HEK293 (cell line): ENCODE results near the gene PPP6R3.
"Not testable (repeated sequence)": the region's sequence is repeated elsewhere in the genome, so short reads cannot be mapped to it uniquely, and the experiment has no call there.

Experiments used
- CTCF ChIA-PET: fragments of 350-600 bp; formaldehyde crosslinking; extraction: SDS; loops from one replicate; lab custom pipeline; 2021; ENCODE audit warnings: antibody characterized with exemption; lab: Yijun Ruan, JAX
- POLR2A ChIA-PET: fragments of 300-600 bp; formaldehyde crosslinking; extraction: SDS; loops from one replicate; lab custom pipeline; 2020; ENCODE audit warnings: antibody characterized with exemption, inconsistent platforms; lab: Yijun Ruan, JAX
- H3K27ac ChIP-seq: fragments of 200-500 bp; sonication (Bioruptor generic); 2 replicates; pipeline ENCODE4 v1.5.1; 2014; ENCODE audit warnings: low read depth, low read length, control low read depth, inconsistent platforms; ENCODE audit errors: extremely low read depth
- H3K36me3 ChIP-seq, 2 experiments: fragments of 200-500 bp in 1 of 2; sonication (Bioruptor generic) in 1 of 2; 1 replicate in 1 of 2; 2 replicates in 1 of 2; pipeline ENCODE4 v1.5.1; 2014 to 2017; ENCODE audit warnings: inconsistent platforms in 2 of 2, low read length in 2 of 2; ENCODE audit not compliant: control insufficient read depth in 2 of 2, insufficient read depth in 1 of 2
- H3K4me1 ChIP-seq: fragments of 200-500 bp; sonication (Bioruptor generic); 2 replicates; pipeline ENCODE4 v1.5.1; 2014; ENCODE audit warnings: mild to moderate bottlenecking, low read length, inconsistent platforms; ENCODE audit not compliant: control insufficient read depth, insufficient read depth
- H3K4me3 ChIP-seq: 2 replicates; pipeline ENCODE4 v1.5.1; 2011; ENCODE audit warnings: low read depth, mild to moderate bottlenecking, control low read depth, low read length, moderate library complexity
- H3K9me3 ChIP-seq: fragments of 200-500 bp; sonication (Bioruptor generic); 2 replicates; pipeline ENCODE4 v1.5.1; 2014; ENCODE audit warnings: low read depth, low read length, inconsistent platforms; ENCODE audit not compliant: control insufficient read depth, insufficient read depth
- EGR2 ChIP-seq: fragments of 450-650 bp; formaldehyde crosslinking; IDR thresholded peaks from 2 replicates; pipeline ENCODE4 v1.5.1; 2016; ENCODE audit warnings: low read depth, missing biosample characterization, missing genetic modification characterization
- GLIS2 ChIP-seq: fragments of 450-650 bp; formaldehyde crosslinking; IDR thresholded peaks from 2 replicates; pipeline ENCODE4 v1.5.1; 2016; ENCODE audit warnings: missing biosample characterization, missing genetic modification characterization
- HOXC10 ChIP-seq: sonication (generic); formaldehyde crosslinking; IDR thresholded peaks from 2 replicates; pipeline ENCODE4 v1.8.1; 2023; ENCODE audit warnings: mild to moderate bottlenecking, missing genetic modification reagents
- KLF8 ChIP-seq: fragments of 450-650 bp; formaldehyde crosslinking; IDR thresholded peaks from 2 replicates; pipeline ENCODE4 v1.5.1; 2016; ENCODE audit warnings: missing biosample characterization, missing genetic modification characterization
- MYNN ChIP-seq: fragments of 450-650 bp; formaldehyde crosslinking; IDR thresholded peaks from 2 replicates; pipeline ENCODE4 v1.5.1; 2016; ENCODE audit warnings: missing biosample characterization, missing genetic modification characterization, borderline replicate concordance
- ZFHX2 ChIP-seq: fragments of 450-650 bp; formaldehyde crosslinking; conservative IDR thresholded peaks from 2 replicates; pipeline ENCODE4 v1.5.1; 2016; ENCODE audit warnings: missing biosample characterization, missing genetic modification characterization
- ZNF10 ChIP-seq: fragments of 450-650 bp; formaldehyde crosslinking; IDR thresholded peaks from 2 replicates; pipeline ENCODE4 v1.5.1; 2017; ENCODE audit warnings: missing biosample characterization, missing genetic modification characterization
- ZNF112 ChIP-seq: fragments of 450-650 bp; formaldehyde crosslinking; IDR thresholded peaks from 2 replicates; pipeline ENCODE4 v1.5.0; 2017; ENCODE audit warnings: missing biosample characterization, missing genetic modification characterization
- ZNF140 ChIP-seq: fragments of 450-650 bp; formaldehyde crosslinking; IDR thresholded peaks from 2 replicates; pipeline ENCODE4 v1.5.1; 2016; ENCODE audit warnings: missing biosample characterization, missing genetic modification characterization
- ZNF169 ChIP-seq: fragments of 450-650 bp; formaldehyde crosslinking; IDR thresholded peaks from 2 replicates; pipeline ENCODE4 v1.5.1; 2016; ENCODE audit warnings: missing biosample characterization, missing genetic modification characterization
- ZNF184 ChIP-seq: fragments of 450-650 bp; IDR thresholded peaks from 2 replicates; pipeline ENCODE4 v1.5.1; 2018; ENCODE audit warnings: missing biosample characterization, mild to moderate bottlenecking, missing genetic modification characterization
- ZNF37A ChIP-seq: fragments of 450-650 bp; IDR thresholded peaks from 2 replicates; pipeline ENCODE4 v1.5.1; 2018; ENCODE audit warnings: missing biosample characterization, missing genetic modification characterization
- ZNF473 ChIP-seq: fragments of 450-650 bp; formaldehyde crosslinking; IDR thresholded peaks from 2 replicates; pipeline ENCODE4 v1.5.1; 2017; ENCODE audit warnings: missing biosample characterization, missing genetic modification characterization
- ZSCAN30 ChIP-seq: fragments of 450-650 bp; IDR thresholded peaks from 2 replicates; pipeline ENCODE4 v1.5.1; 2018; ENCODE audit warnings: missing biosample characterization, mild to moderate bottlenecking, missing genetic modification characterization, moderate library complexity
- TF ChIP-seq, protein P1 (sequence below): fragments of 450-650 bp; formaldehyde crosslinking; IDR thresholded peaks from 2 replicates; pipeline ENCODE4 v1.5.1; 2016; ENCODE audit warnings: missing biosample characterization, missing genetic modification characterization
- TF ChIP-seq, protein P2 (sequence below): fragments of 450-650 bp; formaldehyde crosslinking; IDR thresholded peaks from 2 replicates; pipeline ENCODE4 v1.5.1; 2017; ENCODE audit warnings: missing biosample characterization, missing genetic modification characterization

Gene PPP6R3

DNA sequence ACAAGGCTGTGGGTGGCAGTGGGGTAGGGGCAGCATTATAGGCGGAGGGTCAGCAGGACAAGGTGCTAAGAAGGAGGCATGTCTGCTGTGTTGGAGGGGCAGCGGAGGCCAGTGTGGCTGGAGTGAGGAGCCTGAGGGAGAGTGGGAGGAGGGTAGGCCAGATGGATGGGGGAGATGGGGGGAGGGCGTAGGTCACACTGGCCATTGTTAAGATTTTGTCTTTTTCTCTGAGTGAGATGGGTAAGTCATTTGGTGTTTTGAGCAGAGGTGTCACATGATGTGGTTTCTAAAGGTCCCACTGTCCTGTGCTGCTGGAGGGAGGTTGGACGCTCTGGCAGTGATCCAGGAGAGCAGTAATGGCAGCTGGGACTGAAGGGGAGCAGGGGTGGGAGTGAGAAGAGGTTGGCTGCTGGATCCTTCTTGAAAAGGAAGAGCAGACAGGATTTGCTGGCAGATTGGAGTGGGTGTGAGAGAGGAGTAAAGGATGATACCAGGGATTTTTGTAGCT is 9.8 kb downstream of the PPP6R3 start:
- H3K27ac ChIP-seq: no peak overlapping the region
- POLR2A ChIA-PET: no interaction called here
- no peaks in the 10 kb centered on the region for H3K9me3 ChIP-seq
- H3K36me3 ChIP-seq: peaks cover 0 to 22% of the 10 kb centered on the region in 2 experiments; a peak in 2 of 3 replicates
- H3K4me3 ChIP-seq: no peak overlapping the region
- CTCF ChIA-PET: no interaction called here
- TF ChIP-seq ZFHX2 (tag by site-specific recombination) (peak; percentile 70), EGR2 (tag by site-specific recombination) (peak; percentile 79)
- TF ChIP-seq, protein P1, sequence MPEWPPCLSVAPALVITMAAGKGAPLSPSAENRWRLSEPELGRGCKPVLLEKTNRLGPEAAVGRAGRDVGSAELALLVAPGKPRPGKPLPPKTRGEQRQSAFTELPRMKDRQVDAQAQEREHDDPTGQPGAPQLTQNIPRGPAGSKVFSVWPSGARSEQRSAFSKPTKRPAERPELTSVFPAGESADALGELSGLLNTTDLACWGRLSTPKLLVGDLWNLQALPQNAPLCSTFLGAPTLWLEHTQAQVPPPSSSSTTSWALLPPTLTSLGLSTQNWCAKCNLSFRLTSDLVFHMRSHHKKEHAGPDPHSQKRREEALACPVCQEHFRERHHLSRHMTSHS (tag by site-specific recombination): no peak
- H3K4me1 ChIP-seq: peaks cover 15% of the 10 kb centered on the region; the same call in 1 of the 2 replicates

DNA sequence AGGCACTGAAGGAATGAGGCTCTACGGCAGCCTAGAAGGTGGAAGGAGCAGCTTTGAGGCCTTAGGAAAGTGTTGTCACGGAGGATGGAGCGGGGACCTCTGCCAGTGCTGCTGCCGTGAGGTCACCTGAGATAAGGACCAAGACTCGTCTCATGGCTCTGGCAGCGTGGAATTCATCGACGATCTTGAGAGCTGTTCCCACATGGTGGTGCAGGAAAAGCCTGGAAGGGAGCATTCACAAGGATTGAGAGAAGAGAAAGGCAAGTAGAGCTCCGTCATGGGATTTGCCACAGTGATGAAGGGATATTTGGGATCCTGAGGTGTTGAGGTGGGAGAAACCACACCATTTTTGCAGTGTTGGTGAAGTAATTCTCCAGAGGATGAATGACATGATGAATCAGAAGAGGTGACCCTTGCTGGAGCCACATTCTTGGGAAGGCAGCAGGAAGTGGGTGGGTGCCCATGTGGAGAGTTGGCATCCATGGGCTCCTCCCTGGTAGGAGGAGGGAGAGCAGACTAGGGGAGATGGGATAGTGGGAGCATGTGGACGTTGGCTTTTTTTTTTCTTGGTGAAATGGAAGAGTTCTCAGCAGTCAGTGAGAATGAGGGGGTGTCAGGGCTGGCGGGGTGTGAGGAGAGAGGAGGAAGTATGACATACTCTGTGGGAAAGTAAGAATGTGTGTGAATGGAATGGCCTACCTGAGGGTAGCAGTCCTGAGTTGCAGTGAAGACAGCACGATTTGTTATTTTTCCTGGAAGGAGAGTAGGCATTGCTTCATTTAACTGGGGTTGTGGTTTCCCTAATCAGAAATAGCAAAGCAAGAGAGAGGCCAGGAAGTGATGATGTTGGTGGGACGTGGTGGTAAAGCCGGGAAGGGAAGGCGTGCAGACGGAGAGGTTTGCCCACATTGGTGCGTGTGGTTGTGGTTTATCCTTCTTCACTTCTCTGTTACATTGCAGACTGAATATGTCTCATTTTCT is 11.1 kb downstream of the PPP6R3 start:
- POLR2A ChIA-PET: no interaction called here
- no peaks in the 10 kb centered on the region for H3K9me3 ChIP-seq
- TF ChIP-seq ZSCAN30 (tag by site-specific recombination) (no peak), ZNF184 (tag by site-specific recombination) (no peak), ZNF473 (no peak), ZNF112 (tag by site-specific recombination) (no peak), GLIS2 (tag by site-specific recombination) (no peak), EGR2 (tag by site-specific recombination) (peak; percentile 46), HOXC10 (CRISPR knock-in tag) (no peak)
- no peak overlapping the region for H3K27ac ChIP-seq
- peaks cover 0 to 18% of the 10 kb centered on the region in 2 experiments; a peak in 2 of 3 replicates for H3K36me3 ChIP-seq
- CTCF ChIA-PET: no interaction called here
- H3K4me1 ChIP-seq: peaks cover 15% of the 10 kb centered on the region; the same call in 1 of the 2 replicates
- H3K4me3 ChIP-seq: no peak overlapping the region

DNA sequence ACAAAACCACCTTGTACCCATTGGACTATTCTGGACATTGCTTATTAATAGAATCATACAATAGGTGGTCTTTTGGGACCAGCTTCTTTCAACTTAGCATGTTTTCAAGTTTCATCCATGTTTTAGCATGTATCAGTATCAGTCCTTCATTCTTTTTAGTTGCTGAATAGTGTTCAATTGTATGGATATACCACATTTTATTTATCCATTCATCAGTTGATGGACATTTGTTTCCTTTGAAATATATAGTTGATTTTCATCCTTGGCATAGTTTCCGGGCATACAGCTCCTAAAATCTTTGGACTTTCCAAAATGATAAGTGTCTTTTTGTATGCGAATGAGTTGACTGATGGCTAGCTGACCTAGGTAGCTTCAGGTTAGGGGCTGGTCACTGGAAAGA is 12.2 kb downstream of the PPP6R3 start:
- Histone ChIP-seq H3K4me3 (no peak overlapping the region), H3K27ac (no peak overlapping the region), H3K4me1 (peaks cover 15% of the 10 kb centered on the region; the same call in 1 of the 2 replicates), H3K9me3 (no peaks in the 10 kb centered on the region), H3K36me3 (peaks cover 0 to 21% of the 10 kb centered on the region in 2 experiments; a peak in 2 of 3 replicates)
- no peak for TF ChIP-seq ZNF37A (tag by site-specific recombination)
- peak; percentile 80; the same call in 1 of the 2 replicates for TF ChIP-seq ZNF10 (tag by site-specific recombination)
- ChIA-PET CTCF (interaction anchor here (0.7 kb wide), 1 partner anchor 194 kb away, joined by 3 read pairs; no protein-coding TSS in a partner anchor), POLR2A (interaction anchor here (0.9 to 1.0 kb wide), 2 partner anchors 12 to 32 kb away, joined by 3 to 4 read pairs; partner anchors contain the start of gene PPP6R3)

DNA sequence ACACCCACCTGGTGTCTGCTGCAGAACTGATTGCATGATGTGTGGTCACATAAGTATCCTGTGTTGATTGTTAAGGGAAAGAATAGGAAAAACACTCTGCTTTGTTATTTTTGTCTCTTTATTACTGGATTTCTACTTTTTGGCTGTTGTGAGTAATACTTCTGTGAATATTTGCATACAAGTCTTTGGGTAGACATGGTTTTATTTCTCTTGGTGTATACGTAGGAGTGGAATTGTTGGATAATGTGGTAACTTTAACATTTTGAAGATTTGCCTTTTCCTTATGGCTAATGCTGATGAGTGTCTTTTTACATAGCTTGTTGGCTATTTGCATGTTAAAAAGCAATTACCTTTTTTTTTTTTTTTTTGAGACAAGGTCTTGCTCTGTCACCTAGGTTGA is 13.1 kb downstream of the PPP6R3 start:
- CTCF ChIA-PET: interaction anchor here (0.6 to 0.7 kb wide), 2 partner anchors 195 to 575 kb away, joined by 3 to 4 read pairs; partner anchors contain the start of gene TPCN2
- TF ChIP-seq ZNF169 (tag by site-specific recombination) (no peak), KLF8 (tag by site-specific recombination) (no peak), ZNF473 (no peak), ZNF37A (tag by site-specific recombination) (no peak), MYNN (tag by site-specific recombination) (no peak), ZFHX2 (tag by site-specific recombination) (no peak), ZNF140 (tag by site-specific recombination) (peak; percentile 66; the same call in 1 of the 2 replicates)
- TF ChIP-seq, protein P2, sequence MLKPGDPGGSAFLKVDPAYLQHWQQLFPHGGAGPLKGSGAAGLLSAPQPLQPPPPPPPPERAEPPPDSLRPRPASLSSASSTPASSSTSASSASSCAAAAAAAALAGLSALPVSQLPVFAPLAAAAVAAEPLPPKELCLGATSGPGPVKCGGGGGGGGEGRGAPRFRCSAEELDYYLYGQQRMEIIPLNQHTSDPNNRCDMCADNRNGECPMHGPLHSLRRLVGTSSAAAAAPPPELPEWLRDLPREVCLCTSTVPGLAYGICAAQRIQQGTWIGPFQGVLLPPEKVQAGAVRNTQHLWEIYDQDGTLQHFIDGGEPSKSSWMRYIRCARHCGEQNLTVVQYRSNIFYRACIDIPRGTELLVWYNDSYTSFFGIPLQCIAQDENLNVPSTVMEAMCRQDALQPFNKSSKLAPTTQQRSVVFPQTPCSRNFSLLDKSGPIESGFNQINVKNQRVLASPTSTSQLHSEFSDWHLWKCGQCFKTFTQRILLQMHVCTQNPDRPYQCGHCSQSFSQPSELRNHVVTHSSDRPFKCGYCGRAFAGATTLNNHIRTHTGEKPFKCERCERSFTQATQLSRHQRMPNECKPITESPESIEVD: 0 out of 2 replicates have a peak, but pooled peaks have one; percentile 8
- no peak overlapping the region for H3K4me3 ChIP-seq
- no peaks in the 10 kb centered on the region for H3K9me3 ChIP-seq
- H3K4me1 ChIP-seq: peaks cover 14% of the 10 kb centered on the region; the same call in 1 of the 2 replicates
- H3K36me3 ChIP-seq: peaks cover 0 to 21% of the 10 kb centered on the region in 2 experiments; a peak in 2 of 3 replicates
- POLR2A ChIA-PET: interaction anchor here (0.9 to 1.0 kb wide), 2 partner anchors 13 to 31 kb away, joined by 3 to 4 read pairs; partner anchors contain the start of gene PPP6R3
- H3K27ac ChIP-seq: no peak overlapping the region

DNA sequence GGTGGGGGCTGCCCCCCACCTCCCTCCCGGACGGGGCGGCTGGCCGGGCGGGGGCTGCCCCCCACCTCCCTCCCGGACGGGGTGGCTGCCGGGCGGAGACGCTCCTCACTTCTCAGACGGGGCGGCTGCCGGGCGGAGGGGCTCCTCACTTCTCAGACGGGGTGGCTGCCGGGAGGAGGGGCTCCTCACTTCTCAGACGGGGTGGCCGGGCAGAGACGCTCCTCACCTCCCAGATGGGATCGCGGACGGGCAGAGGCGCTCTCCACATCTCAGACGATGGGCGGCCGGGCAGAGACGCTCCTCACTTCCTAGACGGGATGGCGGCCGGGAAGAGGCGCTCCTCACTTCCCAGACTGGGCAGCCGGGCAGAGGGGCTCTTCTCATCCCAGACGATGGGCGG is 15.1 kb downstream of the PPP6R3 start:
- H3K4me1 ChIP-seq, H3K4me3 ChIP-seq, CTCF ChIA-PET, H3K27ac ChIP-seq, H3K9me3 ChIP-seq, POLR2A ChIA-PET: not testable (repeated sequence)
- H3K36me3 ChIP-seq: peaks cover 4 to 21% of the 10 kb centered on the region in 2 experiments; a peak in 2 of 3 replicates
